Fibroblast of pulmonary artery (primary cell): ENCODE measurements around the gene GRIPAP1.

Experiments used
- DNase-seq: peaks from one replicate; pipeline ENCODE4 v3.0.0-alpha.2; 2010; ENCODE audit warnings: low read depth
- H3K4me3 ChIP-seq: replicated peaks from 2 replicates; pipeline ENCODE4 v1.5.1; 2011; ENCODE audit warnings: low read depth, mild to moderate bottlenecking, control low read depth, low read length, moderate library complexity
- TF ChIP-seq, protein P1 (sequence below): IDR thresholded peaks from 2 replicates; pipeline ENCODE4 v1.5.1; 2011; ENCODE audit warnings: mild to moderate bottlenecking, control low read depth, low read length, inconsistent platforms; ENCODE audit errors: missing control alignments

The GRIPAP1 gene, protein sequence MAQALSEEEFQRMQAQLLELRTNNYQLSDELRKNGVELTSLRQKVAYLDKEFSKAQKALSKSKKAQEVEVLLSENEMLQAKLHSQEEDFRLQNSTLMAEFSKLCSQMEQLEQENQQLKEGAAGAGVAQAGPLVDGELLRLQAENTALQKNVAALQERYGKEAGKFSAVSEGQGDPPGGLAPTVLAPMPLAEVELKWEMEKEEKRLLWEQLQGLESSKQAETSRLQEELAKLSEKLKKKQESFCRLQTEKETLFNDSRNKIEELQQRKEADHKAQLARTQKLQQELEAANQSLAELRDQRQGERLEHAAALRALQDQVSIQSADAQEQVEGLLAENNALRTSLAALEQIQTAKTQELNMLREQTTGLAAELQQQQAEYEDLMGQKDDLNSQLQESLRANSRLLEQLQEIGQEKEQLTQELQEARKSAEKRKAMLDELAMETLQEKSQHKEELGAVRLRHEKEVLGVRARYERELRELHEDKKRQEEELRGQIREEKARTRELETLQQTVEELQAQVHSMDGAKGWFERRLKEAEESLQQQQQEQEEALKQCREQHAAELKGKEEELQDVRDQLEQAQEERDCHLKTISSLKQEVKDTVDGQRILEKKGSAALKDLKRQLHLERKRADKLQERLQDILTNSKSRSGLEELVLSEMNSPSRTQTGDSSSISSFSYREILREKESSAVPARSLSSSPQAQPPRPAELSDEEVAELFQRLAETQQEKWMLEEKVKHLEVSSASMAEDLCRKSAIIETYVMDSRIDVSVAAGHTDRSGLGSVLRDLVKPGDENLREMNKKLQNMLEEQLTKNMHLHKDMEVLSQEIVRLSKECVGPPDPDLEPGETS

DNA sequence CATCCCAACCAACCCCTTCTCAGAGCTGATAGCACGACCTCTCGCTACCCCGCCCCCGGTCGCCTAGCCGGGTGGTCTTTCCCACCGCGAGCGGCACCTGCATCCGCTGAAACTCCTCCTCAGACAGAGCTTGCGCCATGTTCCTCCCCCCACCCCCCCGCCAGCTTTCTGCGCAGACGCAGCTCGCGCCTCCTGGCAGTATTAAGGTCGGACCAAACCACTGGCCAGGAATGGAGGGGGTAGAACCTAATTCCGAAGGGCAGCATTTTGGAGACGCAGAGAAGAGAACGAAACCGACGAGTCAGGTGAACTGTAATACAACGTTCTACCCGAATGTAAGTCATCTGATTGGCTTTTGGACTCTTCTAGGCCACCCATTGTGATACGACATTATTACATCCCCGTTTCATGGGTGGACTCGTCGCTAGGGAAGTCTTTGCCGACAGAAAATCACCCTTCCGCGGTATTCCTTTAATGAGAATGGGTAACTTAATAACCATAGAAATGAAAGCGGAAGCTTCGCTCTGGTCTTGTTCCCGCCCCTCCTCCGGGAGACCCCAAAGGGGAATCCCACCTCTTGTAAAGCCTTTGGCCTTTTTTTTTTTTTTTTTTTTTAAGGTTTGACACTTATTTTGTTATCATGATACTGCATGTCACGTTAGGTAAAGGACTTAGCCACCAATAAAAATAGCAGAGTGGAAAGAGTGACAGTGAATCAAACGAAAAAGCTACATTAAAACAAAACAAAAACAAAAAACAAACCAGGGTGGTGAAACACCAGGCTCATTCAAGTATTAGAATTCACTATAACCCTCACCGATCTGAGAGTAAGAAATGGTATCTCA, at the start of gene GRIPAP1:
Gene GRIPAP1 (minus strand): TSS at position 174 of the 845 bp plus-strand sequence. CDS start 35 bp downstream, at position 139.
- TF ChIP-seq, protein P1, sequence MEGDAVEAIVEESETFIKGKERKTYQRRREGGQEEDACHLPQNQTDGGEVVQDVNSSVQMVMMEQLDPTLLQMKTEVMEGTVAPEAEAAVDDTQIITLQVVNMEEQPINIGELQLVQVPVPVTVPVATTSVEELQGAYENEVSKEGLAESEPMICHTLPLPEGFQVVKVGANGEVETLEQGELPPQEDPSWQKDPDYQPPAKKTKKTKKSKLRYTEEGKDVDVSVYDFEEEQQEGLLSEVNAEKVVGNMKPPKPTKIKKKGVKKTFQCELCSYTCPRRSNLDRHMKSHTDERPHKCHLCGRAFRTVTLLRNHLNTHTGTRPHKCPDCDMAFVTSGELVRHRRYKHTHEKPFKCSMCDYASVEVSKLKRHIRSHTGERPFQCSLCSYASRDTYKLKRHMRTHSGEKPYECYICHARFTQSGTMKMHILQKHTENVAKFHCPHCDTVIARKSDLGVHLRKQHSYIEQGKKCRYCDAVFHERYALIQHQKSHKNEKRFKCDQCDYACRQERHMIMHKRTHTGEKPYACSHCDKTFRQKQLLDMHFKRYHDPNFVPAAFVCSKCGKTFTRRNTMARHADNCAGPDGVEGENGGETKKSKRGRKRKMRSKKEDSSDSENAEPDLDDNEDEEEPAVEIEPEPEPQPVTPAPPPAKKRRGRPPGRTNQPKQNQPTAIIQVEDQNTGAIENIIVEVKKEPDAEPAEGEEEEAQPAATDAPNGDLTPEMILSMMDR, result no peak
- peak within 1 kb of the TSS; percentile 84 for H3K4me3 ChIP-seq
- DNase-seq, result peak; percentile 97

GRCh38 chrX:49043987-49044281, 41.9 kb upstream of the GRIPAP1 start:
- no peak overlapping the region for H3K4me3 ChIP-seq
- TF ChIP-seq, protein P1, result no peak
- no peak for DNase-seq

DNA sequence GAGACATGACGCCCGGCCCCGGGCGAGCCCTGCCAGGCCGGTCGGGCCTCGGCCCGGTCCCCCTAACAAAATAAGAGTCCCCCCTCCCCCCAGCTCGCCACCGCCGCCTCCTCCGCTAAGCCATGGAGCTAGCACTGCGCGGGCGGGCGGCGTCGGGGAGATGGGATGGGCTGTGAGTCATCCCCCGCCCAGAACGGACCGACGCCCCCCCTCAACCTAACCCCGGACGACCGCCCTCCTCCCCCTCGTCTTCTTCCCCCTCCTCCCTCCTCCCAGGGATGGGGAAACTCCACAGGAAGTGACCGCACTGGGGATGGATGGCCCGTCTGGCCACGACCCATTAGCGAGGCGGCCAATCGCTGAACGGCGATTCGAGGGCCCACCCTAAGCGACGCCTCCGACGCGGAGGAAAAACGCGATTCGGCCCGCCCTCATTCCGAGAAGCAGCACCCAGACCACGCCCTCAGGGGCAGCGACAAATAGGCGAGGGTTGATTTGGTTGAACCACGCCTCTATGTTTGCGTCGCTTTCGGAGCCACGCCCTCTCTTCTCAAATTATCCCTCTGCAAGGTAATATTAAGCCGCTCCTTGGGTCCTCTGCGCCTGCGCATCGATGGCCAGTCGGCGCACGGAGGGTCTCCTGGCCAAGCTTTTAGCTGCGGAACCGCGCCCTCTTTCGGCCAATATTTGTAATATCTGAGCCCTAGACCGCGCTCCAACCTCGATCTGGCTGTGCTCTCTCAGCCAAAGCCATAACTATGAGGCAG, 41.3 kb upstream of the GRIPAP1 start, which contains the start of gene TFE3:
Gene TFE3 (minus strand): TSS at position 138 of the 767 bp plus-strand sequence. CDS start 131 bp downstream, at position 7.
- TF ChIP-seq, protein P1, result peak; percentile 47
- peak; percentile 99 for DNase-seq

GRCh38 chrX:49042581-49043219, 40.6 kb upstream of the GRIPAP1 start:
- H3K4me3 ChIP-seq, result peak overlapping the region; percentile 68
- no peak for DNase-seq
- TF ChIP-seq, protein P1, result no peak

More for the DNA sequence above, 41.3 kb upstream of the GRIPAP1 start, which contains the start of gene TFE3:
- peak within 1 kb of the TSS; percentile 68 for H3K4me3 ChIP-seq

DNA sequence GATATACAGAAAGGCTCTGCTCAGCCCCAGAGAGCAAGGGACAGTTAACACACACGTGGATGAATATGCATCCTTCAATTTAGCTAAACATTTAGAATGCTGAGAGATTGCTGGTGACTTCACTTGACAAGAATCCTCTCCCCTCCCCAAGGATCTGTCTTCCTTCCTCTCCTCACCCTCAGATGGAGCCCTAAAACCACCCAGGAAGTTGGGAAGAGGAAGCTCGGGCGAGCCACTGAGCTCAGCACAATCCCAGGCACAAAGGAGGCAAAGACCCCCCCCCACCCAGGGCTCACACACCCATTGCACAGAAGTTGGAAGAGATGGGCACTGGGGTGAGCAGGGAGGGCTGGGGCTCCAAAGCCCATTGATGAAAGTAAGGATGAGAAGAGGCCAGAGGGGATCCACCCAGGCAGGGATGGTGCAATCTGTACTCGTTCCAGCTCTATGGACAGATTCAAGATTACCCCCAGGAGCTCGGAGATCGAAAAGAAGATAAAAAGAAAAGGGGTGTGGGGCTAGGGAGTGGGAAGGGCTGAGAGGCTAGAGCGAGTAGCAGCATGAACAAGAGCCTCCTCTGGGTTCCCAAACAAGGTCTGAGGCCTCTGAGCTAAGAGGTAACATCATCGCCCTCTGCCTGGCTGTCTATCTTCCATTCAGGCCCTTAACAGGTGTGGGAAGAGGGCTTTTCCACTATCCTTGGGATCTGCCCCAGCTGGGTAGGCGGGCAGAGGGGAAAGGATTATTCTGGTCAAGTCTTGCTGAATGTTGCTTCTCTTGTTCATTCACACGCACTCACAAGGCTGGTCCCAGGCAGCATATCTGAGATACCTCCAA, 39.9 kb upstream of the GRIPAP1 start:
- peak; percentile 52 for DNase-seq
- TF ChIP-seq, protein P1, result no peak
- peak overlapping the region; percentile 68 for H3K4me3 ChIP-seq
